ENCODE data around the gene CUBN. TPM values are rescaled to one million over a fixed set of nuclear protein-coding genes. Genes with fewer than 3 reads are reported as not detected.

Gene CUBN
- polyA plus RNA-seq, 2 of the 4 experiments (the other 2 are of a cell fraction): 0.08 to 0.28 TPM

DNA sequence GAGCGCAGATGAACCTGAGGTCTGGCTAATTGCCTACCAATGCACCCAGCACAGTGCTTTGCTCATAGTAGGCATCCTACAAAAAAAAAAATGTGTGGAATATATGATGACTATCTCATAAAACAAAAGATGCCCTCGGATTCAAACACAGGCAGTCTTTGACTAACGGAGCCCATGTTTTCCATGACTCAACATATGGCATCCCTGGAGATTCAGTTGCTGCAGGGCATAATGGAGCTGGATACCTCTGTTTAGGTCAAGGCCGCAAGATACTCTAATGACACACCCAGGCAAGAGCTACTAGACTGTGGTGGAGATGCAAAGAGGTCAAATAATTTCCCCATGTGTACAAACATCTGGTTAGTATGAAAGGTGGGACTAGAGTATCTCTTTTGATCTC is 16.3 kb downstream of the CUBN start:
- ATAC-seq (no peak), FAIRE-seq (no peak), DNase-seq (ENCODE audit: low read depth in 1 of 2, low spot score in 1 of 2) (peak in 1 of 2 experiments; percentile 21)
- CTCF ChIA-PET: interaction anchor here (1.0 to 1.6 kb wide), 3 partner anchors 64 to 145 kb away, joined by 3 read pairs; no protein-coding TSS in a partner anchor
- H3K9me3 ChIP-seq: no peaks in the 10 kb centered on the region
- no peak overlapping the region for H3K4me3 ChIP-seq
- WGBS (ENCODE audit: missing lambda C conversion rate): 51% methylated on average over 4 of the region's 4 CpGs
- peaks cover 30% of the 10 kb centered on the region; the same call in 2 of the 3 replicates for H3K4me1 ChIP-seq
- no peak overlapping the region for H3K27ac ChIP-seq
- H3K4me2 ChIP-seq: no peak overlapping the region
- POLR2A ChIA-PET: no interaction called here
- no peak for TF ChIP-seq CEBPB (IDR thresholded peaks at IDR 0.05)
- TF ChIP-seq, protein P1, sequence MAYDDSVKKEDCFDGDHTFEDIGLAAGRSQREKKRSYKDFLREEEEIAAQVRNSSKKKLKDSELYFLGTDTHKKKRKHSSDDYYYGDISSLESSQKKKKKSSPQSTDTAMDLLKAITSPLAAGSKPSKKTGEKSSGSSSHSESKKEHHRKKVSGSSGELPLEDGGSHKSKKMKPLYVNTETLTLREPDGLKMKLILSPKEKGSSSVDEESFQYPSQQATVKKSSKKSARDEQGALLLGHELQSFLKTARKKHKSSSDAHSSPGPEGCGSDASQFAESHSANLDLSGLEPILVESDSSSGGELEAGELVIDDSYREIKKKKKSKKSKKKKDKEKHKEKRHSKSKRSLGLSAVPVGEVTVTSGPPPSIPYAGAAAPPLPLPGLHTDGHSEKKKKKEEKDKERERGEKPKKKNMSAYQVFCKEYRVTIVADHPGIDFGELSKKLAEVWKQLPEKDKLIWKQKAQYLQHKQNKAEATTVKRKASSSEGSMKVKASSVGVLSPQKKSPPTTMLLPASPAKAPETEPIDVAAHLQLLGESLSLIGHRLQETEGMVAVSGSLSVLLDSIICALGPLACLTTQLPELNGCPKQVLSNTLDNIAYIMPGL (CRISPR knock-in tag; IDR thresholded peaks at IDR 0.05; ENCODE audit: borderline replicate concordance): no peak
- TF ChIP-seq FOSL2 (IDR thresholded peaks at IDR 0.05): no peak
- no peak for TF ChIP-seq FOSL2 (CRISPR knock-in tag; IDR thresholded peaks at IDR 0.05)
- no peak for TF ChIP-seq CBX2 (IDR thresholded peaks at IDR 0.05; ENCODE audit: borderline replicate concordance, low read depth)

DNA sequence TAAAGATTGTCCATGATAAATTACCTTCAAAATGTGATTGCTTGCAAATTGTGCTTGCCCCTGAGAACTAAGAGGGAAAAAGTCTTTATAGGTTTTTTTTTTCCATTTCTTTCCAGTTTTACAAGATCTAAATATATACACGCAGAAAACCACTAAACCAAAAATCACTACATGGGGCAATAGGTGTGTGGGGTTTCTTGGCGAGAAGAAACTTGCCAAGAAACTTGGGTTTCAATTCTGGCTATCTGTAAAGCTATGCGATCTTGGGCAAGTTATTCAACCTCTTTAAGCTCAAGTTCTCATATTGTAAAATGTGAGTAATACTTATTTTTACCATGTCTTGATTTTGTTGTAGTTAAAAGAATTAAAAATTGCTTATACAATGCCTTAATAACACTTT is 17.0 kb downstream of the CUBN start:
- 95% methylated on average over 3 of the region's 3 CpGs for WGBS (ENCODE audit: missing lambda C conversion rate)
- no peak overlapping the region for H3K4me3 ChIP-seq
- no peak for FAIRE-seq
- no peak for DNase-seq (ENCODE audit: low read depth in 1 of 2, low spot score in 1 of 2)
- H3K9me3 ChIP-seq: no peaks in the 10 kb centered on the region
- no peak for TF ChIP-seq TFCP2L1 (CRISPR knock-in tag; IDR thresholded peaks at IDR 0.05)
- no peak for TF ChIP-seq RCOR1 (IDR thresholded peaks at IDR 0.05; ENCODE audit: low read depth, low read length)
- no peak for TF ChIP-seq FOSL2 (IDR thresholded peaks at IDR 0.05)
- no peak for TF ChIP-seq FOSL2 (CRISPR knock-in tag; IDR thresholded peaks at IDR 0.05)
- ATAC-seq: no peak
- POLR2A ChIA-PET: no interaction called here
- CTCF ChIA-PET: interaction anchor here (1.0 to 1.6 kb wide), 2 partner anchors 64 to 146 kb away, joined by 3 read pairs; no protein-coding TSS in a partner anchor
- peaks cover 30% of the 10 kb centered on the region; the same call in 2 of the 3 replicates for H3K4me1 ChIP-seq
- H3K27ac ChIP-seq: no peak overlapping the region
- no peak overlapping the region for H3K4me2 ChIP-seq

DNA sequence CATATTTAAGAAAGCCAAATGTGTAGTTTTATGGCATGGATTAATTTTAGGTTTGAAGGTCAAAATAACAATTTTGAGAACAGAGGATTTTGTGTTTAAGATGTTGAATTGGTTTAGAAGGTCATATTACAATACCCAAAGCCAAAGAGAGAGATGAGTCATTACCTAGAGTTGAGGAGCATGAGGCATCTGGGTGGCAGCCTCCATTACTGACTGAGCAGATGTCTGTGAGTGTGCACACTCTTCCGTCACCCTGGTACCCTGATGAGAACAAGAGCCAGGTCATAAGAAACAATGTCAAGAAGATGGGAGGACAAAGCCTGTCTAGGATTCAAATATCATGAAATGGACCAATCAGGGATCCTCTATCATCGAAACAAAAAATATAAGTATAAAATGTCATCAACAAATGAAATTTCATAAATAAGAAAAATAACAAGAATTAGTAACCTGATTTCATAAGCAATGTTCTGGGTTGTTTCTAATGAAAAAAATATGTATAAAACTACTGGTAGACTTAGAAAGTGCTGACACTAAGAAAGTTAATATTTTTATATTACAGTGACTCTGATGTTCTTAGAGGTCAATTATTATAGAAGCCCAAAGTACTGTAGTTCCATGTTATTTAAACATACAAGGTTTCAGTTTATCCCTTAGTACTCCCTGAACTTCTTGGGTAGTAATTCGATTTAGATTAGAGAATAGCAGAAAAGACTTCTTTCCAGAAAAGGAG is 20.0 kb downstream of the CUBN start:
- Histone ChIP-seq H3K27ac (no peak overlapping the region), H3K4me1 (peaks cover 11% of the 10 kb centered on the region; the same call in 1 of the 3 replicates), H3K4me2 (0 out of 3 replicates have a peak overlapping the region, but pooled peaks have one; percentile 9), H3K9me3 (no peaks in the 10 kb centered on the region), H3K4me3 (no peak overlapping the region)
- ChIA-PET CTCF (interaction anchor here (0.6 kb wide), 1 partner anchor 28 kb away, joined by 3 read pairs; no protein-coding TSS in a partner anchor), POLR2A (no interaction called here)
- TF ChIP-seq FOSL2 (IDR thresholded peaks at IDR 0.05) (no peak), FOSL2 (CRISPR knock-in tag; IDR thresholded peaks at IDR 0.05) (peak; percentile 52), MAFK (IDR thresholded peaks at IDR 0.05; ENCODE audit: partially characterized antibody) (peak; percentile 52), EHMT2 (IDR thresholded peaks at IDR 0.05; ENCODE audit: low read depth) (no peak)
- 61% methylated on average over 3 of the region's 3 CpGs for WGBS (ENCODE audit: missing lambda C conversion rate)
- DNase-seq (ENCODE audit: low read depth in 1 of 2, low spot score in 1 of 2) (peak; percentile 19 to 25), ATAC-seq (peak; percentile 70; a peak in 4 of 6 replicates), FAIRE-seq (peak; percentile 36)

DNA sequence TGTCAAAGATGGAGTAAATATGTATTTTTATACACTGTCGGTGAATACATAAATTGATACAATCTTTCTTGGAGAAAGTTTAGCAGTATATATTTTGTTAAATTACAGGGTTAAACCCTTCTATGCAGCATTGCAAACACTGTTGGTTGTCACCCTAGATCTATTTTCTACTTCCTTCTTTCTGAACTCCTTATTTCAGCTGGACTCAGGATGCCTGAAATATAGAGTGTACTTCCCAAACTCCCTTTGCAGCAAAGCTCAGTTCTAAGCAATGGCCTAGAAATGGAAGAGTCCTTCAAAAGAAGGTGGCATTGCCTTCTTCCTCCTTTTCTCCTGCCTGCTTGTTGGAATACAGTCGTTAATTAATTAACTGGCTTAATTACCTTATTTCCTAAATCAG is 20.6 kb downstream of the CUBN start:
- 0 out of 3 replicates have a peak overlapping the region, but pooled peaks have one; percentile 9 for H3K4me2 ChIP-seq
- no peak overlapping the region for H3K4me3 ChIP-seq
- no peaks in the 10 kb centered on the region for H3K9me3 ChIP-seq
- 51% methylated on average over 2 of the region's 2 CpGs for WGBS (ENCODE audit: missing lambda C conversion rate)
- DNase-seq (ENCODE audit: low read depth in 1 of 2, low spot score in 1 of 2) (no peak), FAIRE-seq (no peak), ATAC-seq (no peak)
- no peak for TF ChIP-seq NPAS2 (CRISPR knock-in tag; IDR thresholded peaks at IDR 0.05; ENCODE audit: borderline replicate concordance)
- TF ChIP-seq MAFK (IDR thresholded peaks at IDR 0.05; ENCODE audit: partially characterized antibody): no peak
- TF ChIP-seq, protein P2, sequence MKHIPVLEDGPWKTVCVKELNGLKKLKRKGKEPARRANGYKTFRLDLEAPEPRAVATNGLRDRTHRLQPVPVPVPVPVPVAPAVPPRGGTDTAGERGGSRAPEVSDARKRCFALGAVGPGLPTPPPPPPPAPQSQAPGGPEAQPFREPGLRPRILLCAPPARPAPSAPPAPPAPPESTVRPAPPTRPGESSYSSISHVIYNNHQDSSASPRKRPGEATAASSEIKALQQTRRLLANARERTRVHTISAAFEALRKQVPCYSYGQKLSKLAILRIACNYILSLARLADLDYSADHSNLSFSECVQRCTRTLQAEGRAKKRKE (CRISPR knock-in tag; IDR thresholded peaks at IDR 0.05; ENCODE audit: low read depth): no peak
- no peak for TF ChIP-seq EHMT2 (IDR thresholded peaks at IDR 0.05; ENCODE audit: low read depth)
- no peak for TF ChIP-seq ZFP36 (IDR thresholded peaks at IDR 0.05; ENCODE audit: borderline replicate concordance, partially characterized antibody)
- TF ChIP-seq, protein P3, sequence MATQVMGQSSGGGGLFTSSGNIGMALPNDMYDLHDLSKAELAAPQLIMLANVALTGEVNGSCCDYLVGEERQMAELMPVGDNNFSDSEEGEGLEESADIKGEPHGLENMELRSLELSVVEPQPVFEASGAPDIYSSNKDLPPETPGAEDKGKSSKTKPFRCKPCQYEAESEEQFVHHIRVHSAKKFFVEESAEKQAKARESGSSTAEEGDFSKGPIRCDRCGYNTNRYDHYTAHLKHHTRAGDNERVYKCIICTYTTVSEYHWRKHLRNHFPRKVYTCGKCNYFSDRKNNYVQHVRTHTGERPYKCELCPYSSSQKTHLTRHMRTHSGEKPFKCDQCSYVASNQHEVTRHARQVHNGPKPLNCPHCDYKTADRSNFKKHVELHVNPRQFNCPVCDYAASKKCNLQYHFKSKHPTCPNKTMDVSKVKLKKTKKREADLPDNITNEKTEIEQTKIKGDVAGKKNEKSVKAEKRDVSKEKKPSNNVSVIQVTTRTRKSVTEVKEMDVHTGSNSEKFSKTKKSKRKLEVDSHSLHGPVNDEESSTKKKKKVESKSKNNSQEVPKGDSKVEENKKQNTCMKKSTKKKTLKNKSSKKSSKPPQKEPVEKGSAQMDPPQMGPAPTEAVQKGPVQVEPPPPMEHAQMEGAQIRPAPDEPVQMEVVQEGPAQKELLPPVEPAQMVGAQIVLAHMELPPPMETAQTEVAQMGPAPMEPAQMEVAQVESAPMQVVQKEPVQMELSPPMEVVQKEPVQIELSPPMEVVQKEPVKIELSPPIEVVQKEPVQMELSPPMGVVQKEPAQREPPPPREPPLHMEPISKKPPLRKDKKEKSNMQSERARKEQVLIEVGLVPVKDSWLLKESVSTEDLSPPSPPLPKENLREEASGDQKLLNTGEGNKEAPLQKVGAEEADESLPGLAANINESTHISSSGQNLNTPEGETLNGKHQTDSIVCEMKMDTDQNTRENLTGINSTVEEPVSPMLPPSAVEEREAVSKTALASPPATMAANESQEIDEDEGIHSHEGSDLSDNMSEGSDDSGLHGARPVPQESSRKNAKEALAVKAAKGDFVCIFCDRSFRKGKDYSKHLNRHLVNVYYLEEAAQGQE (IDR thresholded peaks at IDR 0.05): no peak
- no peak for TF ChIP-seq PHF8 (IDR thresholded peaks at IDR 0.05; ENCODE audit: borderline replicate concordance, low read depth)
- TF ChIP-seq, protein P1 (CRISPR knock-in tag; IDR thresholded peaks at IDR 0.05; ENCODE audit: borderline replicate concordance): no peak
- TF ChIP-seq GATA3 (IDR thresholded peaks at IDR 0.05; ENCODE audit: borderline replicate concordance): no peak
- no peak overlapping the region for H3K27ac ChIP-seq
- ChIA-PET CTCF (no interaction called here), POLR2A (no interaction called here)
- peaks cover 10% of the 10 kb centered on the region; the same call in 1 of the 3 replicates for H3K4me1 ChIP-seq
